ENCODE measurements around the gene LYPLA2.
A peak's percentile ranks its signal among the peaks of the same experiment; 100 is the strongest.

Gene LYPLA2

DNA sequence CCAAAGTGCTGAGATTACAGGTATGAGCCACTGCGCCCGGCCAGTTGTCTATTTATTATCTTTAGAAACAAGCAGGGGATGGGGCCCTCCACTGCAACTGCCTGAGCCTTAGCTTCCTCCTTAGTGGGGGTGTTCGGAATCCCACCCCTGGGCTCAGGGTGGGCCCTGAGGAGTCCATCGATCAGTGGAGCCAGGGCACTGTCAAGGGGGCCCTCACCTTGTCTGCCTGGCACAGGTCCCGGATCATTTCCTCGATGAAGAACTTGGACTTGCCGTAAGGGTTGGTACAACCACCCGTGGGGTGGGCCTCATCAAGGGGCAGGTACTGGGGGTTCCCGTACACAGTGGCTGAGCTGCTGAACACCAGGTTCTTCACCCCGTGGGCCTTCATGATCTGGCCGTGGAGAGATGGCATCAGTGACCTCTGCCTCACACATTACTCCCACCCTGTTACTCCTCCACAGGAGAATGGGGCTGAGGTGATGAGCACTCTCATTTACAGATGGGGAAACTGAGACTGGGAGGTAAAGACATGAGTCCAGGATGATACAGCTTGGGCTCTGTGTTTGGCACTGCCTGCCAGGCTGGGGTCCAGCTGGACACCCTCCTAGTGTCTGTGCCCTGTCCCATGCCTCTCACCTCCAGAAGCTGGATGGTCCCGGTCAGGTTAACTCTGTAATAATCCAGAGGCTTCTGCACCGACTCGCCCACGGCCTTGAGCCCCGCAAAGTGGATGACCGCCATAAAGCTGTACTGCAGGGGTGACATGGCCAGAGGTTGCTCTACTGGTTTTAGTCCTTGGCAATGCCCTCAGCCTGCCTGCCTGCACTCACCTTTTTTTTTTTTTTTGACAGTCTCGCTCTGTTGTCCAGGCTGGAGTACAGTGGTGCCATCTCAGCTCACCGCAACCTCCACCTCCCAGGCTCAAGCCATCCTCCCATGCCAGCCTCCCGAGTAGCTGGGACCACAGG, 6.8 kb downstream of the LYPLA2 start:
- TF ChIP-seq, protein P1, sequence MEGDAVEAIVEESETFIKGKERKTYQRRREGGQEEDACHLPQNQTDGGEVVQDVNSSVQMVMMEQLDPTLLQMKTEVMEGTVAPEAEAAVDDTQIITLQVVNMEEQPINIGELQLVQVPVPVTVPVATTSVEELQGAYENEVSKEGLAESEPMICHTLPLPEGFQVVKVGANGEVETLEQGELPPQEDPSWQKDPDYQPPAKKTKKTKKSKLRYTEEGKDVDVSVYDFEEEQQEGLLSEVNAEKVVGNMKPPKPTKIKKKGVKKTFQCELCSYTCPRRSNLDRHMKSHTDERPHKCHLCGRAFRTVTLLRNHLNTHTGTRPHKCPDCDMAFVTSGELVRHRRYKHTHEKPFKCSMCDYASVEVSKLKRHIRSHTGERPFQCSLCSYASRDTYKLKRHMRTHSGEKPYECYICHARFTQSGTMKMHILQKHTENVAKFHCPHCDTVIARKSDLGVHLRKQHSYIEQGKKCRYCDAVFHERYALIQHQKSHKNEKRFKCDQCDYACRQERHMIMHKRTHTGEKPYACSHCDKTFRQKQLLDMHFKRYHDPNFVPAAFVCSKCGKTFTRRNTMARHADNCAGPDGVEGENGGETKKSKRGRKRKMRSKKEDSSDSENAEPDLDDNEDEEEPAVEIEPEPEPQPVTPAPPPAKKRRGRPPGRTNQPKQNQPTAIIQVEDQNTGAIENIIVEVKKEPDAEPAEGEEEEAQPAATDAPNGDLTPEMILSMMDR (IDR thresholded peaks at IDR 0.05; ENCODE audit: insufficient read depth, low read depth, low read length, missing control alignments): no peak
- no peak for DNase-seq (ENCODE audit: low read depth)
- no peak overlapping the region for H3K4me3 ChIP-seq (ENCODE audit: low read depth, low read length)

DNA sequence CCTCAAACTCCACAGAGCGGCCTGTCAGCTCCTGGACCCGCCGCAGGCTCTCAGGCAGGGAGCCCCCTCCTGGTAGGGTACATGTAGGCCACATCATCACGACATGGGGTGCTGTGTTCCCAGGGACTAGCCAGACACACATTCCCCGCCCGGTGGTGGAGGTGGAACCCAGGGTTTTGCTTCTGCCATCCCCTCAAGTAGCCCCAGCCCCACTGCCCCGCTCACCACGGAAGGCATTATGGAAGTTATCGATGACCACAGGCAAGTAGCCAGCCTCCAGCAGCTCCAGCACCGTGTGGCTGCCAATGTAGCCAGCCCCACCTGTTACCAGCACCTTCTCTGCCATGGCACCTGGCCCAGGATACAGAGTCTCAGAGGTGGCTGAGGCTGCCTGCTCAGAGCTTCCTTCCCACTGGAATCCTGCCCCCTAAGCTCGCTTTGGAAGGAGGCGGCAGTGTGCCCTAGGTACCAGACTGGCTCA, 7.8 kb downstream of the LYPLA2 start:
- DNase-seq (ENCODE audit: low read depth): no peak
- TF ChIP-seq, protein P1 (IDR thresholded peaks at IDR 0.05; ENCODE audit: insufficient read depth, low read depth, low read length, missing control alignments): peak; percentile 22
- H3K4me3 ChIP-seq (ENCODE audit: low read depth, low read length): no peak overlapping the region

DNA sequence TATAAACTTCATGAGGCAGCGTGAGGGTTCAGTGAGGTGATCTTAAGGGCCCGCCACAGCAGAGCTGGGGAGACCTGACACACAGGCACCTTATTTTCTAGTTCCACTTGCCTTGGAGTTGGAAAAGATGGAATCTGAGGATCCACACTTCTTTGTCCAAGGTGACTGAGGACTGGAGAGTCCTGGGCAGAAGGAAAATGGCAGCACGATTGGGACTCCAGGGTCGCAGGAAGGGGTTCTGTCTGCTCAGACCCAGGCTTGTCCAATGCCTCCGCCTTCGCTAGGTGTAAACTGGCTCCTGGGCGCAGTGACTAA, 8.3 kb downstream of the LYPLA2 start:
- H3K4me3 ChIP-seq (ENCODE audit: low read depth, low read length): peak overlapping the region; percentile 85
- no peak for DNase-seq (ENCODE audit: low read depth)
- TF ChIP-seq, protein P1 (IDR thresholded peaks at IDR 0.05; ENCODE audit: insufficient read depth, low read depth, low read length, missing control alignments): no peak

DNA sequence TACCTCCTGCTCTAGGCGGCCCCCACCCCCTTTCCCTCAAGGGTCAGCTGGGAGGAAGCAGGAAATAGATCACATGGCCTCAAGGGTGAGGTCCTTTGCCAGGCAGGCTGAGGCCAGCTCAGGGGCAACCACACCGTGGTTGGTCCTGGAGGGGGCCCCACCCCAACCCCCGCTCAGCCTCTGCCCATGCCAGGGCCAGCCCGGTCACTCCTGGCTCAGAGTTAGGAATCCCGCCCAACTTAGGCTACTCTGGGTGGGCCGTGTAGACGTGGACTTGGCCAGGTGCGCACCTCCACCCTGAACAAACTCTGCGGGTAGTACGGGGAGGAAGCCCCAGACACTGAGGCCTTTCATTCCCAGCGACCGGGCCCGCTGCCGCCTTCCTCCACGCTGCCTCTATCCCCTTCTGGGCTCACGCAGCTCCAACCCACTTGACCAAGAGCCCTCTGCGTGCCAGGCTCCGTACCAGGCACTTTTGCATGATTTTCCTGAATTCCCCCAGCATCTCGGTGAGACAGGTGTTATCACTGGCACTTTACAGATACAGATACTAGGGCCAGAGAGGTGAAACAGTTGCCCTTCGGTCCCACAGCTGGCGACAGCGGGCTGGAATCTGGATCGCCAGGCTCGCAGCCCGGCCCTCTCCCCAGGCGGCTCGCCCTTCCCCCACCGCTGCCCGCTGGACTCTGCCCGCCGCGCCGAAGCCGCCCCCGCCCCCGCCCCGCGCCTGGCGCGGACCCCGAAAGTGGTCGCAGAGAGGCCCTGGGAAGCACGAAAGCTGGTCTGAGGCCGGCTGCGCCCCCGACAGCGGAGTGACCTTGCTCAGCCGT, 8.8 kb downstream of the LYPLA2 start:
- peak; percentile 52 for DNase-seq (ENCODE audit: low read depth)
- H3K4me3 ChIP-seq (ENCODE audit: low read depth, low read length): peak overlapping the region; percentile 85
- TF ChIP-seq, protein P1 (IDR thresholded peaks at IDR 0.05; ENCODE audit: insufficient read depth, low read depth, low read length, missing control alignments): no peak

DNA sequence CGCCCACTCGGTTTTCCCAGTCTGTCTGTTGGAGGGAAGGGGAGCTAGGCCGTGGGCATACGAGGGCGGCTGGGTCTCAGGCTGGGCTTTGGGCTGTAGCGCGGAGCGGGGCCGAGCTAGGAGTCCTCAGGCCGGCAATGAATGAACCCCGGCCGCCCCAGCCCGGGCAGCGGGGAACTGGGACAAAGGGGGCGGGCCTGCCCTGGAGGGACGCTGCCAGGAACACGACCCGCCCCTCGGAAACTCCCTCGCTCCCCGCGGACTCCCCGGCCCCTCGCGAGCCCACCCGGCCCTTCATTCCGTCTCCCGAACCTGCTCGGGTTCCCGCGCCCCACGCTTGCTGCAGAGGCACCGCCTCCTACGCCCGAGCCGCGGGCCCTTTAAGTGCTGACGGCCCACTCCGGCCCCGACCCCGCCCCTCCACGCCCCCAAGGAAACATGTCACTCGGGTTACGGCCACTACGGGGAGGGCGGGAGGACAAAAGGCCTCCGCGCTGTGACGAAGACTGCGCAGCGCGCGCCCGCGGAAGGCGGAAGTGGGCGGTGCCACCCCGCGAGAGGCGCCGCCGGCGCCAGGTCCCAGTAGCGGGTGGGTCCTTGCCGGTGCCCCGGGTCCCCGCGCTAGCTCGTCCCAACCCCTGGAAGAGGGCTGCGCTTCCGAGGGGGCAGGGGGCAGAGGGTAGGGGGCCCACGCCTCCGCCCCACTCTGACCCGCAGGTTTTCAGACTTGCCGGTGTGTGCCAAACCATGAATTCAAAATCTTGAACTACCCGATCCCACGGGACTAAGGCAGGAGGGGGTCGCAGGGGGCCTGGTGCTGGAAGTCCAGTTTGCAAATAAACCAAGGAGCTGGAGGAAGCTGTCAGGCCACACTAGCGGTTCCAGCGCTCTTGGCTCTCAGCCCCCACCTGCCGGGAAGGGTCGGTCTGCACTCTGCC, 9.7 kb downstream of the LYPLA2 start, which contains the start of gene GALE:
Gene GALE (minus strand): TSS at position 355 of the 938 bp plus-strand sequence. CDS start 1,747 bp downstream, outside the sequence.
- DNase-seq (ENCODE audit: low read depth): peak; percentile 98
- TF ChIP-seq, protein P1 (IDR thresholded peaks at IDR 0.05; ENCODE audit: insufficient read depth, low read depth, low read length, missing control alignments): no peak
- peak within 1 kb of the TSS; percentile 85 for H3K4me3 ChIP-seq (ENCODE audit: low read depth, low read length)

DNA sequence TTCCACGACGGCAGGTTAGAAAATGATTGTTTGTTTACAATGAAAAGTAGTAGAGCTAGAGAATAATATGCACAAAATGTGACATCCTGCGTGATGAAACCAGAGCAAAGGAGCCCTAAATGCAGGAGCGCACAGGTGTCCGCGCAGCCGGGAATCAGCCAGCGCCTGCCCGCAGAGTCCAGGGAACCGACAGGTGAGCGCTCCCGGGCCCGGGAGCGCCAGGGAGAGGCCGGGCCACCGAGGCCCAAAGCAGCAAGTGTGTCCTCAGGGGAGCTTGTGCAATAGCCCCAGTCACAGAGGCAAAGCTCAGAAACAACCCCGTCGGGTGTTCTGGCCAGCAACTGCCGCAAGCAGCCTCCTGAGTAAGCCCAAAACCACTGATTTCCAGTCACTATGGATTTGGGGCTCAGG, 10.4 kb downstream of the LYPLA2 start:
- no peak for DNase-seq (ENCODE audit: low read depth)
- peak overlapping the region; percentile 85 for H3K4me3 ChIP-seq (ENCODE audit: low read depth, low read length)
- TF ChIP-seq, protein P1 (IDR thresholded peaks at IDR 0.05; ENCODE audit: insufficient read depth, low read depth, low read length, missing control alignments): no peak

All from GM12865 (cell line).